ENCODE data around the gene GPSM3.
"Not testable (repeated sequence)": the region's sequence is repeated elsewhere in the genome, so short reads cannot be mapped to it uniquely, and the experiment has no call there.

The GPSM3 gene

GRCh38 chr6:32148289-32149091 lies 44.0 kb downstream of the GPSM3 start:
- DNase-seq: no peak

- DNase-seq: no peak
Measured at GRCh38 chr6:32147401-32148132, 44.9 kb downstream of the GPSM3 start.

- DNase-seq: no peak
Measured at GRCh38 chr6:32146687-32147086, 45.8 kb downstream of the GPSM3 start.

GRCh38 chr6:32146287-32146686 lies 46.2 kb downstream of the GPSM3 start:
- no peak for DNase-seq

GRCh38 chr6:32144238-32144637 lies 48.2 kb downstream of the GPSM3 start:
- DNase-seq: not testable (repeated sequence)

Data from NCI-H2171 treated with DMSO at 0.1 percent for 48 hours (cell line).